Measurements from ENCODE around the gene KRT4. TPM values are rescaled to one million over a fixed set of nuclear protein-coding genes. Genes with fewer than 3 reads are reported as not detected.

KRT4 gene
- total and polyA plus RNA-seq, 7 donors = 0.12 to 1.7 (median 0.43) TPM; not detected in 3

GRCh38 chr12:52828156-52828555 lies 14.2 kb upstream of the KRT4 start:
- peaks cover 0 to 17% (median 3%) of the 10 kb centered on the region in 3 donors for H3K27me3 ChIP-seq (ENCODE audit: insufficient read depth in 3 of 3, low read length in 2 of 3)
- intact Hi-C loops (cut with DNase I) = no loop called here
- ATAC-seq (no peak), DNase-seq (no peak)
- no peaks in the 10 kb centered on the region for H3K4me1 ChIP-seq
- H3K27ac ChIP-seq = no peak overlapping the region
- TF ChIP-seq CTCF (IDR thresholded peaks at IDR 0.05) = no peak
- H3K4me3 ChIP-seq = no peak overlapping the region
- no peaks in the 10 kb centered on the region for H3K36me3 ChIP-seq (ENCODE audit: insufficient read depth in 1 of 2, low read depth in 1 of 2)
- H3K9me3 ChIP-seq = no peaks in the 10 kb centered on the region

- 76 to 80% (median 77%) methylated on average over 6 of the region's 6 CpGs for WGBS, 3 donors
- Histone ChIP-seq H3K9me3 (no peaks in the 10 kb centered on the region), H3K27ac (no peak overlapping the region), H3K4me1 (no peaks in the 10 kb centered on the region), H3K36me3 (ENCODE audit: insufficient read depth in 1 of 2, low read depth in 1 of 2) (no peaks in the 10 kb centered on the region), H3K4me3 (no peak overlapping the region), H3K27me3 (ENCODE audit: insufficient read depth in 3 of 3, low read length in 2 of 3) (peaks cover 0 to 21% (median 5%) of the 10 kb centered on the region in 3 donors)
- ATAC-seq (no peak), DNase-seq (no peak)
- intact Hi-C loops (cut with DNase I) = no loop called here
- no peak for TF ChIP-seq CTCF (IDR thresholded peaks at IDR 0.05)
Measured at GRCh38 chr12:52827499-52828090, 13.7 kb upstream of the KRT4 start.

- Histone ChIP-seq H3K9me3 (no peaks in the 10 kb centered on the region), H3K27ac (no peak overlapping the region), H3K4me3 (no peak overlapping the region), H3K4me1 (no peaks in the 10 kb centered on the region), H3K36me3 (ENCODE audit: insufficient read depth in 1 of 2, low read depth in 1 of 2) (no peaks in the 10 kb centered on the region), H3K27me3 (ENCODE audit: insufficient read depth in 3 of 3, low read length in 2 of 3) (peaks cover 0 to 21% (median 5%) of the 10 kb centered on the region in 3 donors)
- 90 to 92% (median 91%) methylated on average over 11 of the region's 11 CpGs for WGBS, 3 donors
- TF ChIP-seq CTCF (IDR thresholded peaks at IDR 0.05) = no peak
- ATAC-seq (no peak), DNase-seq (no peak)
- intact Hi-C loops (cut with DNase I) = no loop called here
Measured at GRCh38 chr12:52826611-52827498, 12.9 kb upstream of the KRT4 start.

GRCh38 chr12:52825961-52826360 lies 12.0 kb upstream of the KRT4 start:
- Histone ChIP-seq H3K27me3 (ENCODE audit: insufficient read depth in 3 of 3, low read length in 2 of 3) (peaks cover 0 to 27% (median 3%) of the 10 kb centered on the region in 3 donors), H3K36me3 (ENCODE audit: insufficient read depth in 1 of 2, low read depth in 1 of 2) (no peaks in the 10 kb centered on the region), H3K27ac (no peak overlapping the region), H3K4me3 (no peak overlapping the region), H3K4me1 (no peaks in the 10 kb centered on the region), H3K9me3 (no peaks in the 10 kb centered on the region)
- intact Hi-C loops (cut with DNase I) = no loop called here
- DNase-seq (no peak), ATAC-seq (no peak)
- no peak for TF ChIP-seq CTCF (IDR thresholded peaks at IDR 0.05)
- WGBS, 3 donors = 75 to 80% (median 78%) methylated on average over 4 of the region's 4 CpGs

Data from psoas muscle (tissue), 8 donors.